ES-I3 (cell line): Measurements from ENCODE around the gene BLCAP.
A peak's percentile ranks its signal among the peaks of the same experiment; 100 is the strongest.
"Not testable (repeated sequence)": the region's sequence is repeated elsewhere in the genome, so short reads cannot be mapped to it uniquely, and the experiment has no call there.

Experiments used
- H3K36me3 ChIP-seq: 2 replicates; pipeline ENCODE4 v1.6.1; 2013; ENCODE audit warnings: mild to moderate bottlenecking, low read length, control low read depth, moderate library complexity; ENCODE audit not compliant: insufficient read depth
- H3K4me1 ChIP-seq: 2 replicates; pipeline ENCODE4 v1.6.1; 2013; ENCODE audit warnings: mild to moderate bottlenecking, control low read depth, low read length; ENCODE audit not compliant: insufficient read depth
- H3K9ac ChIP-seq: 2 replicates; pipeline ENCODE4 v1.6.1; 2013; ENCODE audit warnings: low read depth, mild to moderate bottlenecking, low read length, moderate library complexity
- H3K9me3 ChIP-seq: 2 replicates; pipeline ENCODE4 v1.6.1; 2013; ENCODE audit warnings: mild to moderate bottlenecking, low read length, moderate library complexity; ENCODE audit not compliant: control insufficient read depth, insufficient read depth

The BLCAP gene

GRCh38 chr20:37527638-37528445, at the start of gene BLCAP:
Gene BLCAP, minus strand, starts transcription at chr20:37527876. Its CDS starts 8,702 bp downstream, at chr20:37519174.
- Histone ChIP-seq H3K4me1 (peaks cover 24% of the 10 kb centered on the region), H3K36me3 (no peaks in the 10 kb centered on the region), H3K9me3 (no peaks in the 10 kb centered on the region), H3K9ac (peak within 1 kb of the TSS; percentile 82)

DNA sequence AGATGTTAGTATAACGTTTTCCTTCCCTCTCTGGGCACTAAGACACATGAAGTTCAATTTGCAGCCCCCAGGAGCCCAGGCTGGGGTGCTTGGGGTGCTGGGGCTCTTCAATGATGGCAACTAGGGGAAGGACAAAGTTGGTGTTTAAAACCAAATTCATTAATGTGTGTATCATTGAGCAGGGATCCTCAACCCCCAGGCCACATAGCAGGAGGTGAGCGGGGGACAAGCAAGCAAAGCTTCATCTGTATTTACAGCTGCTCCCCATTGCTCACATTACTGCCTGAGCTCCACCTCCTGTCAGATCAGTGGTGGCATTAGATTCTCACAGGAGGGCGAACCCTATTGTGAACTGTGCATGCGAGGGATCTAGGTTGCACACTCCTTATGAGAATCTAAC, 49.8 kb upstream of the BLCAP start:
- not testable (repeated sequence) for H3K9ac ChIP-seq, H3K9me3 ChIP-seq

GRCh38 chr20:37576911-37577310, 49.2 kb upstream of the BLCAP start:
- no peaks in the 10 kb centered on the region for H3K36me3 ChIP-seq
- no peaks in the 10 kb centered on the region for H3K9me3 ChIP-seq
- H3K9ac ChIP-seq, result no peak overlapping the region
- H3K4me1 ChIP-seq, result no peaks in the 10 kb centered on the region

More for the DNA sequence above, 49.8 kb upstream of the BLCAP start:
- not testable (repeated sequence) for H3K4me1 ChIP-seq, H3K36me3 ChIP-seq

GRCh38 chr20:37575884-37576283, 48.2 kb upstream of the BLCAP start:
- no peaks in the 10 kb centered on the region for H3K9me3 ChIP-seq
- H3K4me1 ChIP-seq, result no peaks in the 10 kb centered on the region
- H3K36me3 ChIP-seq, result no peaks in the 10 kb centered on the region
- no peak overlapping the region for H3K9ac ChIP-seq

DNA sequence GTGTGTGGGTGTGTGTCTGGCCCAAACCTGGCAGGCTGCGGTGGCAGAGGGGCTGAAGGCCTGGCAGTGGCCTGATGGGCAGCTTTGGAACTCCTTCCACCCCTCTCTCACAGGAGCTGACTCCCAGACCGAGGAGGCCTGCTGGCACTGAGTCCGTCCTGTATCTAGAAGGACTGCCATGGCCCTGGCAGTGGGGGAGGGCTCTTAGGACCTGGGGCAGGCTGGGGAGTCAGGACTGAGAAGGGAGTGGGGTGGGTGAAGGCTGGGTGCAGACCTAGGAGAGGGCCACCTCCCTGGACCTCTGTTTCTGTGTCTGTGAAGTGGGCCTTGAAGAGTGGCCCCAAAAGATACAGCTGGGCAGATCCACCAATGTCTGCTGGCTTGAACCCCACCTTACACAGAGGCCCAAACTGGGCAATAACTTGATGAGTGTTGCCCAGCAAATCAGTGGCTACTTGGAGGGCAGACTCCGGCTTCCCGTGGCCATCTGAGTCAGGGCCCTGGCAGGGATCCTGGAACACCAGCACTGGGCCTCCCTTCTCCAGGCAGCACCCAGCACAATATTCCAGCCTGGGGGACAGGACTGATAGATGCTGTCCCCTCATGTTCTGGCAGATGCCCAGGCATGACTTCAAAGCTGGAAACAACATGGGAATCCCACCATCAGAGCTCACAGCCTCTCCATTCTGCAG, 46.7 kb upstream of the BLCAP start:
- no peaks in the 10 kb centered on the region for H3K36me3 ChIP-seq
- H3K4me1 ChIP-seq, result no peaks in the 10 kb centered on the region
- no peaks in the 10 kb centered on the region for H3K9me3 ChIP-seq
- no peak overlapping the region for H3K9ac ChIP-seq

DNA sequence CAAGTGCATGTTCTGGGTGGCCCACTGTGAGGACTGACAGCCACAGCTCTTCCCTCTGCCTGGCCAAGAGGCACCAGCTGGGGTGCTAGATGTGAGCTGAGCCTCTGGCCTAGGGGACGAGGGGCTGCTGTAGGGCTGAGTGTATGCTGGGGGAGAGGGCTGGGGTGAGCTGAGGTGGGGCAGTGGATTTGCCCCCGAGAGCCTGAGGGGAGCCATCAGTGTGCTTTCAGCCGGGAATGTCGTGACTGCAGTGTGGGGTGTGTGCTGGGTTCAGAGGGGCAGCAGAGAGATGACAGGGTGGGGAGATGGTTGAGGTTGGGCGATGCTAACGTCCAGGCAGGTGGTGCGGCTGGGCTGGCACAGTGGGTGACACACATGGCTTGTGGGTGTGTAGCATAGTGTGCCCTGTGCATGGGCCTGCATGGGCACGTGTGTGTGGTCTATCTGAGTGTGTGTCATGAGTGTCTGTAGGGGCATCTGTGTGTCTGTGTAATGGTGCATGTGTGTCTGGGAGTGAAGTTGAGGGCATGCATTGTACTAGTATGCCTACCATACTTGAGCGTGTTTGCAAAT, 46.0 kb upstream of the BLCAP start:
- Histone ChIP-seq H3K4me1 (no peaks in the 10 kb centered on the region), H3K9me3 (no peaks in the 10 kb centered on the region), H3K36me3 (no peaks in the 10 kb centered on the region), H3K9ac (no peak overlapping the region)

DNA sequence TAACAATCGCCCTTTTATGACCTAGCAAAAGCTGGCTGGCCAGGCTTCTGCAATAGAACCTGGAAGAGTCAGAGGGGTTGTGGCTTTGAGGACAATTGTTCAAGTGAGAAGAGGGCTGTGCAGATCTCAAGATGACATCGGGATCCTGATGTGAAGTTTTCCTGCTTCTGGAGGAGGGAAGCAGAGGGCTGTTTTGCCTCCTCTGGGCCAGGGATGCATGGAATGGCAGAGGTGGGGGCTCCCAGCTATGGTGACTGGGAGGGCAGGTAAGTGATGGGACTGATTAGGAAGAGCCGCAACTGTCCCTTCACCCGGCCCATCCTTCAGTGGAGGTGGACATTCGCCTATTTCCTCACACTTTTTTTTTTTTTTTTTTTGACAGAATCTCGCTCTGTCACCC, 43.4 kb upstream of the BLCAP start:
- Histone ChIP-seq H3K9ac (no peak overlapping the region), H3K9me3 (no peaks in the 10 kb centered on the region), H3K36me3 (no peaks in the 10 kb centered on the region), H3K4me1 (no peaks in the 10 kb centered on the region; the same call in 1 of the 2 replicates)

GRCh38 chr20:37570419-37570818, 42.7 kb upstream of the BLCAP start:
- no peak overlapping the region for H3K9ac ChIP-seq
- no peaks in the 10 kb centered on the region for H3K9me3 ChIP-seq
- H3K4me1 ChIP-seq, result peaks cover 3% of the 10 kb centered on the region; the same call in 1 of the 2 replicates
- H3K36me3 ChIP-seq, result no peaks in the 10 kb centered on the region

DNA sequence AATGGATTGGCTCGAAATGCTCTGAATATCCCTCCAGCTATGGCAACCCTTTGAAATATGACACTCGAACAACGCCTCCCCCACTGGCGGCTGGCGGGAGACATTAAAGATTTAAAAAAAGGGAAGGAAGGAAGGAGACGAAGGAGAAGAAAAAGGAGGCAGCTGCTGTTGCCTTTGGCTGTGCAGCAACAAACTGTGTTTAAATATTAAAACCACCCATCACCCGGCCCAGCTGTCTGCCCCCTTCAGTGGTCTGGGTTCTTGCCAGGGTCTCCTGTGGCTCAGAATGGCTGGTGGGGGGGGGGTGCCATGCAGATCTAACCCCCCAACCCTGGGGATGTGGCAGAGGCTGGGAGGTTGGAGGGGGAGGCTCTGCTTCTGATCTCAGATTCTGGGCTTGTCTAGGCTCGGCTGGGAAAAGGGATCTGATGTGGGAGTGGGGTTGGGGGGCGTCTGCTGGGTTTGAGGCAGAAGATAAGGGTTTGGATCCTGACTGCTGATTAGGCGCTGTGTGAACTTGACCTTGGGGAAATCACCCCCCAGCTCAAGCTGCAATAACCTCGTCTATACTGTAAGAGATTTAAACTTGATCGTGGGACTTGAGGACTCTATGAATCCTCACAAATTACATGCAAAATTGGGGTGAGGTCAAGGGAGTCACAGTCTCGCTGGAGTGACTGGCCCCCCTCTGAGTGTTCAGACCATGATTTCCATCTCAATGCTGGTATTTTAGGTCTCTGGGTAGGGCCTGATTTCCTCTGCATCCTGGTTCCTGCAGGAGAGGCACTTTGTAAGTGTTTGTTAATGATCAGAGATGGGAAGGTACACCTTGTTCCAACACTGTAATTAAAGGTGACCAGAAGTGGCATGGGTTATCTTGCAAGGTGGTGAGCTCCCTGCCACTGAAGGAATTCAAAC, 40.3 kb upstream of the BLCAP start:
- Histone ChIP-seq H3K36me3 (no peaks in the 10 kb centered on the region), H3K9me3 (no peaks in the 10 kb centered on the region), H3K9ac (peak overlapping the region; percentile 47), H3K4me1 (peaks cover 7% of the 10 kb centered on the region; the same call in 1 of the 2 replicates)

DNA sequence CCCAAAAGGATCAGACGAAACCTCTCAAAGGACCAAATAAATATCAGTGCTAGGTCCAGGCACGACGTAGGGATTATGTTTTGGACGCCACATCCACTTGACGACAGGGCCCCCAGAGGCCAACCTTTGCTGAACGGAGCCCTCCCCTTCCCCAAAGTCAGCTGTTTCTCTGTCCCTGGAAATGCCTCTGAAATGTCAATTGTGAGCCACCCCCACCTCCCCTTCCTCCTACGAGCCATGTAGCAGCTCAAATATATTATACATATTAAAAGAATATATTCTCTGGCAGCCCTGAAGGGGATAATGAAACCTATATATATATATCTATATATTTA, 39.6 kb upstream of the BLCAP start:
- Histone ChIP-seq H3K9ac (peak overlapping the region; percentile 47; the same call in 1 of the 2 replicates), H3K4me1 (peaks cover 7% of the 10 kb centered on the region; the same call in 1 of the 2 replicates), H3K9me3 (no peaks in the 10 kb centered on the region), H3K36me3 (no peaks in the 10 kb centered on the region)

GRCh38 chr20:37566590-37567330, 39.1 kb upstream of the BLCAP start:
- Histone ChIP-seq H3K9ac (no peak overlapping the region; the same call in 1 of the 2 replicates), H3K9me3 (no peaks in the 10 kb centered on the region), H3K4me1 (peaks cover 7% of the 10 kb centered on the region; the same call in 1 of the 2 replicates), H3K36me3 (no peaks in the 10 kb centered on the region)

DNA sequence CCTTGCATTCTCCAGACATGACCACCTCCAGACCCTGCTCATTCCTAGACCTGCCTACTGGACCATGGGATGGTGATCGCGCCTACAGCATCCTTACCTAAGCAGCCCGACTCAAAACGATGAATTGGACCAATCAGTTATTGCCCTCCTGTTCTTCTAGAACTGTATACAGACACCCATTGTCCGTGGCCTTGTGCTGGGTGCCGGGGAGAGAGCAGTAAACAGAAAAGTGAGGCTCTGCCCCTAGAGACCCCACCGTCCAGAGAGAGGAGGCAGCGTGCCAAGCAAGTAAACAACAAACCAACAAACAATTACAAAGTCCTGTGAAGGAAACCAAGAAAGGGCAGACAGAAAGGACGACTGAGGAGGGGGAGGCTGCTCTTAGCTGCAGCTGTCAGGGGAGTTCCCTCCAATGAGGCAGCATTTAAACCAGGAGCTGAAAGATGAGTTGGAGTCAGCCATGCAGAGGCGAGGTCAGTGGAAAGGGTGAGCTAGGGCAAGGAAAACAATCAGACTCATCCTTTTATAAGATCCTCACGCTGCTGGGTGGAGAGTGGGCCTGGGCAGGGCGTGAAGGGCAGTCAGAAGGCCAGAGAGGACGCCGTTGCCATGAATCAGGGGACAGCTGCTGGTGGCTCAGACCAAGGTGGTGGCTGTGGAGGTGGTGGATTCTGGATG, 37.6 kb upstream of the BLCAP start:
- no peak overlapping the region for H3K9ac ChIP-seq
- no peaks in the 10 kb centered on the region for H3K9me3 ChIP-seq
- peaks cover 7% of the 10 kb centered on the region; the same call in 1 of the 2 replicates for H3K4me1 ChIP-seq
- H3K36me3 ChIP-seq, result no peaks in the 10 kb centered on the region
